ENCODE measurements around the gene ELMO1. TPM values are rescaled to one million over a fixed set of nuclear protein-coding genes. Genes with fewer than 3 reads are reported as not detected.

ELMO1 gene
- polyA plus RNA-seq, 1 donor (not counting 4 experiments of a cell fraction or from before 2014, with no cell fraction given) = not detected

GRCh38 chr7:36967387-36967786, 481.3 kb downstream of the ELMO1 start:
- Histone ChIP-seq H3K4me1 (ENCODE audit: control insufficient read depth, extremely low read depth, insufficient read depth, low read length) (no peaks in the 10 kb centered on the region), H4K20me1 (ENCODE audit: control insufficient read depth, extremely low read depth, insufficient read depth, low read length) (no peaks in the 10 kb centered on the region), H3K4me3 (ENCODE audit: control insufficient read depth in 2 of 3, extremely low read depth in 1 of 3, insufficient read depth in 2 of 3, low read depth in 1 of 3, low read length in 3 of 3) (no peak overlapping the region), H3K79me2 (ENCODE audit: control insufficient read depth, insufficient read depth, low read length) (no peaks in the 10 kb centered on the region), H3K4me2 (ENCODE audit: control insufficient read depth, extremely low read depth, insufficient read depth, low read depth, low read length) (no peak overlapping the region), H2AFZ (ENCODE audit: control insufficient read depth, low read length) (no peak overlapping the region), H3K9me1 (ENCODE audit: control insufficient read depth, extremely low read depth, insufficient read depth, low read length) (no peaks in the 10 kb centered on the region), H3K9ac (ENCODE audit: control insufficient read depth, extremely low read depth, insufficient read depth, low read length) (no peak overlapping the region), H3K36me3 (ENCODE audit: control insufficient read depth in 2 of 2, extremely low read depth in 1 of 2, insufficient read depth in 2 of 2, low read length in 2 of 2) (no peaks in the 10 kb centered on the region), H3K9me3 (ENCODE audit: control insufficient read depth, low read depth, low read length) (no peaks in the 10 kb centered on the region), H3K27me3 (ENCODE audit: control insufficient read depth, extremely low read depth, insufficient read depth, low read length) (no peaks in the 10 kb centered on the region), H3K27ac (ENCODE audit: control insufficient read depth, insufficient read depth, low read length) (no peak overlapping the region)
- peak; percentile 41 for FAIRE-seq
- dilution Hi-C loops (cut with MboI; ENCODE audit: extremely low pct_ligation_motif_present, low sequenced_read_pairs) = no loop called here
- DNase-seq (ENCODE audit: low read depth, low spot score) = no peak
- peak; percentile 70 to 73 (median 73) for TF ChIP-seq CTCF (optimal IDR thresholded peaks at IDR 0.05 in 1 of 3, IDR thresholded peaks at IDR 0.05 in 1 of 3, conservative IDR thresholded peaks at IDR 0.05 in 1 of 3; ENCODE audit: extremely low read depth in 1 of 3, insufficient read depth in 2 of 3, low read length in 3 of 3)
- no peak for TF ChIP-seq EZH2 (IDR thresholded peaks at IDR 0.05; ENCODE audit: low read length)

- DNase-seq (ENCODE audit: low read depth, low spot score) = no peak
- Histone ChIP-seq H3K36me3 (ENCODE audit: control insufficient read depth in 2 of 2, extremely low read depth in 1 of 2, insufficient read depth in 2 of 2, low read length in 2 of 2) (no peaks in the 10 kb centered on the region), H3K4me2 (ENCODE audit: control insufficient read depth, extremely low read depth, insufficient read depth, low read depth, low read length) (no peak overlapping the region), H3K9me3 (ENCODE audit: control insufficient read depth, low read depth, low read length) (no peaks in the 10 kb centered on the region), H3K9me1 (ENCODE audit: control insufficient read depth, extremely low read depth, insufficient read depth, low read length) (no peaks in the 10 kb centered on the region), H4K20me1 (ENCODE audit: control insufficient read depth, extremely low read depth, insufficient read depth, low read length) (no peaks in the 10 kb centered on the region), H3K4me3 (ENCODE audit: control insufficient read depth in 2 of 3, extremely low read depth in 1 of 3, insufficient read depth in 2 of 3, low read depth in 1 of 3, low read length in 3 of 3) (no peak overlapping the region), H3K27ac (ENCODE audit: control insufficient read depth, insufficient read depth, low read length) (no peak overlapping the region), H3K9ac (ENCODE audit: control insufficient read depth, extremely low read depth, insufficient read depth, low read length) (no peak overlapping the region), H2AFZ (ENCODE audit: control insufficient read depth, low read length) (no peak overlapping the region), H3K4me1 (ENCODE audit: control insufficient read depth, extremely low read depth, insufficient read depth, low read length) (no peaks in the 10 kb centered on the region), H3K79me2 (ENCODE audit: control insufficient read depth, insufficient read depth, low read length) (no peaks in the 10 kb centered on the region), H3K27me3 (ENCODE audit: control insufficient read depth, extremely low read depth, insufficient read depth, low read length) (no peaks in the 10 kb centered on the region)
- TF ChIP-seq EZH2 (IDR thresholded peaks at IDR 0.05; ENCODE audit: low read length) = no peak
- TF ChIP-seq CTCF (optimal IDR thresholded peaks at IDR 0.05 in 1 of 3, IDR thresholded peaks at IDR 0.05 in 1 of 3, conservative IDR thresholded peaks at IDR 0.05 in 1 of 3; ENCODE audit: extremely low read depth in 1 of 3, insufficient read depth in 2 of 3, low read length in 3 of 3) = no peak
- FAIRE-seq = no peak
- dilution Hi-C loops (cut with MboI; ENCODE audit: extremely low pct_ligation_motif_present, low sequenced_read_pairs) = no loop called here
Measured at GRCh38 chr7:36966636-36967035, 482.0 kb downstream of the ELMO1 start.

Measured in keratinocyte (primary cell).